ENCODE results near the gene PSMD6. TPM values are rescaled to one million over a fixed set of nuclear protein-coding genes. Genes with fewer than 3 reads are reported as not detected.

PSMD6 gene
- total RNA-seq, 1 donor from 2014 or later: 78.3 TPM

DNA sequence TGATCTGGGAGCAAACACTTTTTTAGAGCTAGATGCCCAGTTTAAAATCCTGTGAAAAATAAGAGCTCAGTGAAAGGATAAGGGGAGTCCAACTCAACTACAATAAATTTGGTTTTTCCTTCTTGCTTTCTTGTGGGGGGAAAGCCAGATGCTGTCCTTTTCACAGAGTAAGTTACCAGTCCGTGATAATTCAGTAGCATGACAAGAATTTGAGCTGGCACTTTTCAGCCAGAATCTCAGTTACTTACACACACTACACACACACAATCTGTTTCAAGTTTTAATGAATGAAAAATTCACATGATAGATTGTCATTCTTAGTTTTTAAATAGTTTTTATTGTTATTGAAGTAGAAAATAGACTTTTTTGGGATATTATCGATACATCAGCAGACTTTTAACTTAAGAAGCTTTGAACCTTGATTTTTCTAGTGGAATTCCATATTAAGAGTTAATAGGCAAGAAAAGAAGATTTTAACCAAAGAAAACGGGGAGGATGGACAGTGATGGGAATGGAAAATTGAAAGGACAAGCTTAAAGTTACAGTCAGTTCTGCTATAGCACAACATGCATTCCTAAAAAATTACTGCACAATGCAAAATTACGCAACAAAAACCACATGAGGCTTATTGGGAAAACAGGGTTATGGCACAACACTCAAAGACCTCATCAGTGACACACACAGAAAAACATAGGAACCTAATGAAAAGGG lies 47.0 kb downstream of the PSMD6 start:
- DNase-seq: no peak
- intact Hi-C loops (cut with micrococcal nuclease): no loop called here
- Histone ChIP-seq H3K36me3 (peaks cover 15% of the 10 kb centered on the region), H3K27me3 (ENCODE audit: low read depth) (no peaks in the 10 kb centered on the region), H3K4me3 (no peak overlapping the region), H3K27ac (replicated peaks) (peak overlapping the region; percentile 66), H3K4me1 (peaks cover 48% of the 10 kb centered on the region), H3K9me3 (replicated peaks) (no peaks in the 10 kb centered on the region)
- no peak for TF ChIP-seq CTCF (IDR thresholded peaks at IDR 0.05; ENCODE audit: borderline replicate concordance)

GRCh38 chr3:63975723-63976122 lies 47.6 kb downstream of the PSMD6 start:
- Histone ChIP-seq H3K36me3 (peaks cover 9% of the 10 kb centered on the region), H3K4me3 (no peak overlapping the region), H3K4me1 (peaks cover 48% of the 10 kb centered on the region), H3K27ac (replicated peaks) (peak overlapping the region; percentile 66), H3K27me3 (ENCODE audit: low read depth) (no peaks in the 10 kb centered on the region), H3K9me3 (replicated peaks) (no peaks in the 10 kb centered on the region)
- intact Hi-C loops (cut with micrococcal nuclease): no loop called here
- TF ChIP-seq CTCF (IDR thresholded peaks at IDR 0.05; ENCODE audit: borderline replicate concordance): no peak
- peak; percentile 59 for DNase-seq

DNA sequence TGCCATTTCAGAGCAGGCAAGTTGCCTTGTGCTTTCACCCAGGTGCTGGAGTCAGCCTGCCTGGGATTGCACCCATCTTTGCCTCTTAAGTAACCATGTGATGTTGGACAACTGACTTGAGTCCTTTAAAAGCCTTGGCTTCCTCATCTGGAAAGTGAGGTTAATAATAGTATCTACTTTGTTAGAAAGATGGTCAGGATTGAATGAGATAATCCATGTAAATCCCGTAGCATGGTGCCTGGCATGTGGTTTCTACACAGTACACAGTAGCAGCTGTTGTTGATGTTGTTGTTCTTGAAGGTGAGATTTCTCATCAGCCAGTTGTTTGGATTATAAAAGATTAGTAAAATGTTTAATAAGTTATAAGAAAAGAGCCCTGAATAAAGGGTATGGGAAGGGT lies 48.8 kb downstream of the PSMD6 start:
- intact Hi-C loops (cut with micrococcal nuclease): no loop called here
- Histone ChIP-seq H3K36me3 (no peaks in the 10 kb centered on the region), H3K4me3 (no peak overlapping the region), H3K27me3 (ENCODE audit: low read depth) (no peaks in the 10 kb centered on the region), H3K4me1 (peaks cover 59% of the 10 kb centered on the region), H3K9me3 (replicated peaks) (no peaks in the 10 kb centered on the region), H3K27ac (replicated peaks) (no peak overlapping the region)
- TF ChIP-seq CTCF (IDR thresholded peaks at IDR 0.05; ENCODE audit: borderline replicate concordance): no peak
- no peak for DNase-seq

GRCh38 chr3:63973406-63973805 lies 49.9 kb downstream of the PSMD6 start:
- Histone ChIP-seq H3K9me3 (replicated peaks) (no peaks in the 10 kb centered on the region), H3K27ac (replicated peaks) (no peak overlapping the region), H3K4me3 (no peak overlapping the region), H3K4me1 (peaks cover 60% of the 10 kb centered on the region), H3K36me3 (no peaks in the 10 kb centered on the region), H3K27me3 (ENCODE audit: low read depth) (no peaks in the 10 kb centered on the region)
- DNase-seq: no peak
- intact Hi-C loops (cut with micrococcal nuclease): no loop called here
- TF ChIP-seq CTCF (IDR thresholded peaks at IDR 0.05; ENCODE audit: borderline replicate concordance): no peak

GRCh38 chr3:63972987-63973386 lies 50.3 kb downstream of the PSMD6 start:
- intact Hi-C loops (cut with micrococcal nuclease): no loop called here
- Histone ChIP-seq H3K36me3 (no peaks in the 10 kb centered on the region), H3K27ac (replicated peaks) (no peak overlapping the region), H3K27me3 (ENCODE audit: low read depth) (no peaks in the 10 kb centered on the region), H3K9me3 (replicated peaks) (no peaks in the 10 kb centered on the region), H3K4me3 (no peak overlapping the region), H3K4me1 (peaks cover 65% of the 10 kb centered on the region)
- DNase-seq: no peak
- no peak for TF ChIP-seq CTCF (IDR thresholded peaks at IDR 0.05; ENCODE audit: borderline replicate concordance)

Data from left ventricle myocardium inferior (tissue), 1 donor.